ENCODE measurements around the gene GPS2. TPM values are rescaled to one million over a fixed set of nuclear protein-coding genes. Genes with fewer than 3 reads are reported as not detected.

Gene GPS2
- total RNA-seq, 8 experiments from 2014 or later: 35.1 to 61.1 (median 52.0) TPM

DNA sequence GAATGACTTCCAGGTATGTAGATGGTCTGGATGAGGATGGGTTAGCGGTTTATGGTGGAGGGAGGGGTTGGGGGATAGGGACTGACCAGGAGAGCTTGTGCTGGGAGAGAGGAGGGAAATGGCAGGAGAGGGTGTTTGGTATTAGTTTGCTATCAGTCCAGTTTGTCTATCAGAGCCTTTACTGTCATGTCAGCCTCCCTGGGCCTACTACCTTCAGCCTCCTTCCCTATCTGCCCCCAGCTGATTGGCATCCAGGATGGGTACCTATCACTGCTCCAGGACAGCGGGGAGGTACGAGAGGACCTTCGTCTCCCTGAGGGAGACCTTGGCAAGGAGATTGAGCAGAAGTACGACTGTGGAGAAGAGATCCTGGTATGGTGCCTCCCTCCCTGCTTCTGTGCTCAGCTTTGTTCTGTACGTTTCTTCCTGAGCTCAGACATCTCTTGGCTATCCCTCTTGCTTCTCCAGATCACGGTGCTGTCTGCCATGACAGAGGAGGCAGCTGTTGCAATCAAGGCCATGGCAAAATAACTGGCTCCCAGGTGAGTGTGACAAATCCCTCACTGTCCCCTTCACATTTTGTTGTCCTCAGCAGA is 4.0 kb downstream of the GPS2 start:
- 60 to 100% (median 86%) methylated on average over 1 to 5 of the region's 7 CpGs; no CpG with 5 or more reads in 4 of the 10 experiments for WGBS, 10 experiments
- Histone ChIP-seq H3K27ac (no peak overlapping the region), H3K4me1 (replicated peaks in 1 of 2) (peaks cover 22 to 24% of the 10 kb centered on the region in 2 donors), H3K4me3 (no peak overlapping the region)
- in situ Hi-C loops (cut with MboI; ENCODE audit: low pct_unique_long_range_greater_than_20kb in 2 of 9, low sequenced_read_pairs in 9 of 9, unreplicated experiment in 9 of 9): no loop called here
- no peak for ATAC-seq (replicated peaks in 6 of 8)

- Histone ChIP-seq H3K4me3 (peak overlapping the region in 1 of 5 donors; percentile 83), H3K4me1 (replicated peaks in 1 of 2) (peaks cover 17 to 22% of the 10 kb centered on the region in 2 donors), H3K27ac (no peak overlapping the region)
- in situ Hi-C loops (cut with MboI; ENCODE audit: low pct_unique_long_range_greater_than_20kb in 2 of 9, low sequenced_read_pairs in 9 of 9, unreplicated experiment in 9 of 9): no loop called here
- no peak for ATAC-seq (replicated peaks in 6 of 8)
- 80 to 100% (median 95%) methylated on average over 1 to 9 of the region's 12 CpGs; no CpG with 5 or more reads in 1 of the 10 experiments for WGBS, 10 experiments
Observed at GRCh38 chr17:7309628-7310027, 5.5 kb downstream of the GPS2 start.

DNA sequence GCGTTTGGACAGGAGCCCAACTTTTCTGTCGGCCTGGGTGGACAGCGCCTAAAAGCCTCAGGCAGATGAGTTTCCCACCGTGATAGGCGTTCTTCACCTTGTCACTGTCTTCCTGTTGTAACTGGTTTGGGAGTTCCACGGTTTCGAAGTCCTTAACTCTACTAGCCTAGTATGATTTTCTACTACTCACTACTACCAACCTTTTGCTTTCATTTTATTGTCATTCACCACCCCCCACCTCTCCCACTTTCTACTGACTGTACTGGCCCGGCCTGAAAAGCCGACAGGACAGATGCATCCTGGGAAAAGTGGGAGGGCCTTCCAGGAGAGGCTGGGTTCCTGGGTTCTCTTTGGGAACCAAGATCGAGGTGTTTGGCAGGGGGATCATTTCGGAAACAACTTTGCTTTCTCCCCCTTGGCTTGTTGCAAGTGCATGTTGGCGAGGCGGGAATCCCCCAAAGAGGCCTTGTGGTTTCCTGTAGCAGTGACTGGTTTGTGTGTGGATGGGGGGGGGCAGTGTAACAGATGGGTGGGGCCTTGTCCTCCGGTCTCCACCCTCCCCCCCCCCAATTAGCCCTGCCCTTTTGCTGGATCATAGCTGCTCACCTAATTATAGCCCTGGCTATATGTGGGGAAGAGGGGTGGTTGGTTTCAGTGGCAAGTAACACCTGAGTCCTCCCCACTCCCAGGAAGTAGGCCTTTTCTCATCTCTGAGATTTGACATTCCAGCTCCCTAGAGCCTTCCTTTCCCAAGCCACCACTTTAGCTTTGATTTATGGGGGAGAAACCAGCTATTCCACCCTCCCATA is 6.3 kb downstream of the GPS2 start:
- Histone ChIP-seq H3K27ac (peak overlapping the region; percentile 96 to 97), H3K4me1 (replicated peaks in 1 of 2) (peaks cover 11 to 14% of the 10 kb centered on the region in 2 donors), H3K4me3 (peak overlapping the region; percentile 75 to 90 (median 83))
- ATAC-seq (replicated peaks in 6 of 8): peak in 3 of 8 experiments; percentile 12 to 19 (median 12)
- in situ Hi-C loops (cut with MboI; ENCODE audit: low pct_unique_long_range_greater_than_20kb in 2 of 9, low sequenced_read_pairs in 9 of 9, unreplicated experiment in 9 of 9): no loop called here
- WGBS, 10 experiments: 0 to 4% (median 0%) methylated on average over 1 to 4 of the region's 14 CpGs; no CpG with 5 or more reads in 3 of the 10 experiments

GRCh38 chr17:7307686-7308624 is 7.2 kb downstream of the GPS2 start:
- WGBS, 10 experiments: 0% methylated on average over 1 to 3 of the region's 104 CpGs; no CpG with 5 or more reads in 7 of the 10 experiments
- in situ Hi-C loops (cut with MboI; ENCODE audit: low pct_unique_long_range_greater_than_20kb in 2 of 9, low sequenced_read_pairs in 9 of 9, unreplicated experiment in 9 of 9): no loop called here
- peak; percentile 6 to 15 (median 11) for ATAC-seq (replicated peaks in 6 of 8)
- Histone ChIP-seq H3K27ac (peak overlapping the region; percentile 96 to 97), H3K4me3 (peak overlapping the region; percentile 75 to 90 (median 83)), H3K4me1 (replicated peaks in 1 of 2) (peaks cover 9 to 12% of the 10 kb centered on the region in 2 donors)

DNA sequence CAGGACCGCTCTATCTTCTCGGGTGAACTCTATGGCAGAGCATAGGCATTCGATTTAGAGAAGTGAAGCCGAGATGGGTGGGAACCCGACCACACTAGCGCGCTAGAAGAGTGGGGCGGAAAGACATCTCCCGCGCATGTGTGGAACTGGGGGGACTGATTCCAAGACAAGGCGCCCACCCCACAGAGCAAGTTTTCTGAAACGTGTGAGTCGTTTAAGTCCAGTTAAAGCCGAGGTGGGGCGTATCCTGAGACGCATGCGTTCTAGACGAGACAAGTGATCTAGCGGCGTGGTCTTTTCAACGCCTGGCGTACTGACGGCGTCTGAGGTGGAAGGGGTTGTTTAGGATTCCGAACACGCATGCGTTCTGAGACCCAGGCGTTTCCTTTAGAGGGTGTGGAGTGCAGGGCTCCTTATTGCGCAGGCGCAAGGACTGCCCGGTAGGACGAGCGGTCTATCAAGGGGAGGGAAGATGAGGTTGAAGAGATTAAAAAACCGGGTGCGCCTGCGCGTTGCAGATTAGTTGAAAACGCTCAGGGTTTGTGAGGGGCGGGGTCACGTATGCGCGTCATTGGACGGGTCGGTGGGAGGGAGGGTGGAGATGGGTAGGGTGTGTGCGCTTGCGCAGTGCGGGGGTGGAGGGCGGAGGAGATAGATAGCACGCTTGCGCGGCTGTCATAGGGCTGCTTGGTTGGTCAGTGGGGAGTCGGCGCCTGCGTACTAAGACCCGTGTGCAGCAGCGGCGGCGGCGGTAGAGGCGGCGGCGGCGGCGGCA is 8.1 kb downstream of the GPS2 start, which contains the start of gene EIF5A:
Gene EIF5A (plus strand): TSS at position 718 of the 775 bp plus-strand sequence. CDS start 2,008 bp downstream, outside the sequence.
- WGBS, 10 experiments: 0 to 2% (median 0%) methylated on average over 2 to 21 of the region's 64 CpGs; no CpG with 5 or more reads in 2 of the 10 experiments
- H3K4me3 ChIP-seq: peak within 1 kb of the TSS; percentile 75 to 90 (median 83)
- in situ Hi-C loops (cut with MboI; ENCODE audit: low pct_unique_long_range_greater_than_20kb in 2 of 9, low sequenced_read_pairs in 9 of 9, unreplicated experiment in 9 of 9): no loop called here
- H3K4me1 ChIP-seq (replicated peaks in 1 of 2): peaks cover 9 to 12% of the 10 kb centered on the region in 2 donors
- peak; percentile 66 to 88 (median 84) for ATAC-seq (replicated peaks in 6 of 8)
- peak within 1 kb of the TSS; percentile 96 to 97 for H3K27ac ChIP-seq

GRCh38 chr17:7304179-7304578 is 11.0 kb downstream of the GPS2 start:
- Histone ChIP-seq H3K4me1 (replicated peaks in 1 of 2) (peaks cover 6 to 7% of the 10 kb centered on the region in 2 donors), H3K4me3 (no peak overlapping the region), H3K27ac (no peak overlapping the region)
- no peak for ATAC-seq (replicated peaks in 6 of 8)
- WGBS, 10 experiments: 53 to 100% (median 73%) methylated on average over 1 to 6 of the region's 7 CpGs; no CpG with 5 or more reads in 2 of the 10 experiments
- in situ Hi-C loops (cut with MboI; ENCODE audit: low pct_unique_long_range_greater_than_20kb in 2 of 9, low sequenced_read_pairs in 9 of 9, unreplicated experiment in 9 of 9): no loop called here

DNA sequence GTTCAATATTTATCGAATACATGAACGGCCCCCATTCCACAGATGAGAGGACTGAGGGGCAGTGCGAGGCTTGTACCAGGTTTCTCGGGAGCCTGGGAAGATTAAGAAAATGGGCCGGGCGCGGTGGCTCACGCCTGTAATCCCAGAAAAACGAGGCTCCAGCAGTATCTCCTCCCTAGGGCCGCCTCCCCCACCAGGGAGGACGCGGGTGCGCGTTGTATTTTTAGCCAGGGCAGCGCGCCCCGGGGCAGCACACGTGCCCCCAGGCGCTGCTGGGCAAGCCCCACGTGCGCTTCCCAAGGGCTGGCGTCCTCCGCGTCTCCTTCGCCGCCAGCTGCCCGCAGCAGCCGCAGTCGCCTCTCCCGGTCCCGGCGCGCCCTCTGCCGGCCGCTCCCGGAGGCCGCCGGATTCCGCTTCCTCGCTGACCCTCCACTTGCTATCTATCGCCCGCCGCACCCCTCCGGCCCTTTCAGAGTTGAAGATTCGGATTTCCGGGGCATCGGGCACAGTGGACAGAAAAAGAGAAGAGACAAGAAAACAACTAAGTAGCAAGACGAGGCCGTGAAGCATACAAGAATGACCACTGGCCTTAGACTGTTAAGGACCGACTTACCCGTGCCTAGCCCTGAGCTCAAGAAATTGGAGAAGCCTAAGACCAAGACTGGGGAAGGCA is 18.8 kb downstream of the GPS2 start:
- peak; percentile 44 to 90 (median 56) for ATAC-seq (replicated peaks in 6 of 8)
- Histone ChIP-seq H3K4me3 (peak overlapping the region in 3 of 5 donors; percentile 7 to 15 (median 13)), H3K27ac (no peak overlapping the region), H3K4me1 (replicated peaks in 1 of 2) (peaks cover 5 to 8% of the 10 kb centered on the region in 2 donors)
- 0 to 10% (median 2%) methylated on average over 1 to 17 of the region's 51 CpGs; no CpG with 5 or more reads in 1 of the 10 experiments for WGBS, 10 experiments
- in situ Hi-C loops (cut with MboI; ENCODE audit: low pct_unique_long_range_greater_than_20kb in 2 of 9, low sequenced_read_pairs in 9 of 9, unreplicated experiment in 9 of 9): loop anchor here in 1 of 9 experiments (25.0 kb wide), 1 partner anchor 259 kb away; the partner anchor contains the start of genes SLC16A11 and SLC16A13

DNA sequence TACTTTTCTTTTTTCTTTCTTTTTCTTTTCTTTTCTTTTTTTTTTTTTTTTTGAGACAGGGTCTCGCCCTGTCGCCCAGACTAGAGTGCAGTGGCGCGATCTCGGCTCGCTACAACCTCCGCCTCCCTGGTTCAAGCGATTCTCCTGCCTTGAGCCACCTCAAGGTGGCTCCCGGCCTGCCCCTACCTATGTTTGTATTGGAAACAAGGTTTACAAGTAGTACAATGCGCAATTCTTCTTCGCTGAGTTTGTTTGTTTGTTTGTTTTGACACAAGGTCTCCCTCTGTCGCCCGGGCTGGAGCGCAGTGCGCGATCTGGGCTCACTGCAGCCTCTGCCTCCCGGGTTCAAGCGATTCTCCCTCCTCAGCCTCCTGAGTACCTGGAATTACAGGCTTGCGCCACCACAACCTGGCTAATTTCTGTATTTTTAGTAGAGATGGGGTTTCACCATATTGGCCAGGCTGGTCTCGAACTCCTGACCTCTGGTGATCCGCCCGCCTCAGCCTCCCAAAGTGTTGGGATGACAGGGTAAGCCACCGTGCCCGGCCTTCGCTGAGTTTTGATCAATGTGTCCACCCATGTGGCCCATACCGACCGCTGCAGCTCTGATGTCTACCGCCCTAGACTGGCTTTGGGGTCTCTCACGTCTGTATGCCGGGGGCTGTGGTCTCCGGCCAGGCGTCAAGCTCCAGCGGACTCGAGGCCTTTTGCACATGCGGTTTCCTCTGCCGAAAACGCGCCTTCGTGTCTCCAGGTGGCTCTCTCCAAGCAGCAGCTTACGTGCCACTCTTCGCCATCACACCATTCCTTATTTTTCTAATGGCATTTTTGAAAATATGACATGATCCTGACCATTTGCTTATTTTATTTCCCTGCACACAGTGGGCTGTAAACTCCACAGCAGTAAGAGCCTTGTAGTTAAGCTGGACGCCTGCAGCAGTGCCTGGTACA is 19.7 kb downstream of the GPS2 start:
- 50 to 85% (median 65%) methylated on average over 5 to 27 of the region's 42 CpGs; no CpG with 5 or more reads in 1 of the 10 experiments for WGBS, 10 experiments
- no peak for ATAC-seq (replicated peaks in 6 of 8)
- in situ Hi-C loops (cut with MboI; ENCODE audit: low pct_unique_long_range_greater_than_20kb in 2 of 9, low sequenced_read_pairs in 9 of 9, unreplicated experiment in 9 of 9): loop anchor here in 1 of 9 experiments (25.0 kb wide), 1 partner anchor 258 kb away; the partner anchor contains the start of genes SLC16A11 and SLC16A13
- Histone ChIP-seq H3K4me3 (peak overlapping the region in 2 of 5 donors; percentile 37 to 41), H3K27ac (no peak overlapping the region), H3K4me1 (replicated peaks in 1 of 2) (peaks cover 5 to 8% of the 10 kb centered on the region in 2 donors)

DNA sequence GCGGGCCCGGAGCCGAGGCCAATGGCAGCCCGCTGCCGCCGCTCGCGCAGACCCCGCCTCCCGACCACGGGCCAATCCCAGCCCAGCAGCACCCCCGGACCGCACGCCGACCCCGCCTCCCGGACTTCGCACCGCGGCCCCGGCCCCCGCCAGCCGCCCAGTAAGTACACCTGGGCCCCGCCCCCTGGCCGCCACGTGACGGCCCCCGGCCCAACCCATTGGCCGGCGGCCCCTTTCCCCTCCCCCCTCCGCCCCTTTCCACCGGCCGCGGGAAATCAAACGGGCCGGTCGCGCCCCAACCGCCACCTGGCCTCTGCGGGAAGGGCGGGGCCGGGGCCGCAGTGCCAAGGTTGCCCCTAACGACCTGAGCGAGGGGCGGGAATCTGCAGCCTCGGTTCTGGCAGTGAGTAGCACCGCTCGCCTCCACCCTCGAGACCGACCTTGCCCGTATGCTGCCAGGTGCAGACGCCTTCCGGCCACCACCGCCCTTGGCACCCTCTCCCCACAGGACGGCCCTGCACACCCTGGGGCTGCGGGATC is 20.5 kb downstream of the GPS2 start, which contains the start of gene YBX2:
Gene YBX2 (minus strand): TSS at position 26 of the 540 bp plus-strand sequence. CDS start 139 bp downstream, outside the sequence.
- Histone ChIP-seq H3K4me1 (replicated peaks in 1 of 2) (peaks cover 5 to 8% of the 10 kb centered on the region in 2 donors), H3K4me3 (peak within 1 kb of the TSS; percentile 21 to 44 (median 40)), H3K27ac (no peak within 1 kb of the TSS)
- ATAC-seq (replicated peaks in 6 of 8): peak in 7 of 8 experiments; percentile 5 to 94 (median 90)
- 0 to 13% (median 2%) methylated on average over 1 to 7 of the region's 57 CpGs; no CpG with 5 or more reads in 4 of the 10 experiments for WGBS, 10 experiments
- in situ Hi-C loops (cut with MboI; ENCODE audit: low pct_unique_long_range_greater_than_20kb in 2 of 9, low sequenced_read_pairs in 9 of 9, unreplicated experiment in 9 of 9): loop anchor here in 1 of 9 experiments (25.0 kb wide), 1 partner anchor 257 kb away; the partner anchor contains the start of genes SLC16A11 and SLC16A13
